NCI-H524 (cell line): ENCODE data around the gene SIL1.
"Not testable (repeated sequence)": the region's sequence is repeated elsewhere in the genome, so short reads cannot be mapped to it uniquely, and the experiment has no call there.

Experiments used
- DNase-seq, 2 experiments: peaks; one replicate each; lab custom pipeline; 2025; lab: John Stamatoyannopoulos, UW

SIL1 gene

GRCh38 chr5:139174382-139174781 is 23.8 kb downstream of the SIL1 start:
- DNase-seq = not testable (repeated sequence)

- DNase-seq = no peak
Measured at GRCh38 chr5:139171779-139172404, 26.3 kb downstream of the SIL1 start.

GRCh38 chr5:139167952-139168720 is 30.0 kb downstream of the SIL1 start:
- DNase-seq = no peak

GRCh38 chr5:139167533-139167932 is 30.6 kb downstream of the SIL1 start:
- DNase-seq = no peak

GRCh38 chr5:139167063-139167462 is 31.1 kb downstream of the SIL1 start:
- DNase-seq = no peak

GRCh38 chr5:139164897-139165296 is 33.3 kb downstream of the SIL1 start:
- DNase-seq = not testable (repeated sequence)

GRCh38 chr5:139164020-139164419 is 34.1 kb downstream of the SIL1 start:
- DNase-seq = no peak

GRCh38 chr5:139162448-139162847 is 35.7 kb downstream of the SIL1 start:
- DNase-seq = no peak

- DNase-seq = no peak
Measured at GRCh38 chr5:139158791-139159190, 39.4 kb downstream of the SIL1 start.

GRCh38 chr5:139157556-139157955 is 40.6 kb downstream of the SIL1 start:
- DNase-seq = no peak

GRCh38 chr5:139156814-139157213 is 41.4 kb downstream of the SIL1 start:
- DNase-seq = no peak

GRCh38 chr5:139155333-139155732 is 42.8 kb downstream of the SIL1 start:
- peak; percentile 29 to 72 for DNase-seq

GRCh38 chr5:139151902-139152301 is 46.3 kb downstream of the SIL1 start:
- no peak for DNase-seq

GRCh38 chr5:139150367-139150999 is 47.7 kb downstream of the SIL1 start:
- no peak for DNase-seq

GRCh38 chr5:139149477-139150199 is 48.5 kb downstream of the SIL1 start:
- DNase-seq = no peak

GRCh38 chr5:139148986-139149385 is 49.2 kb downstream of the SIL1 start:
- DNase-seq = no peak

- DNase-seq = no peak
Measured at GRCh38 chr5:139148306-139148705, 49.9 kb downstream of the SIL1 start.

- DNase-seq = peak in 1 of 2 experiments; percentile 23
Measured at GRCh38 chr5:139147483-139148087, 50.6 kb downstream of the SIL1 start.

GRCh38 chr5:139146809-139147482 is 51.2 kb downstream of the SIL1 start:
- peak; percentile 53 to 78 for DNase-seq

GRCh38 chr5:139141446-139142204 is 56.5 kb downstream of the SIL1 start:
- DNase-seq = no peak
